Kasumi-1 (cell line): ENCODE results near the gene STXBP1.
A peak's percentile ranks its signal among the peaks of the same experiment; 100 is the strongest.
"Not testable (repeated sequence)": the region's sequence is repeated elsewhere in the genome, so short reads cannot be mapped to it uniquely, and the experiment has no call there.

Experiments used
- DNase-seq, 2 experiments: peaks; one replicate each; lab custom pipeline; 2025; lab: John Stamatoyannopoulos, UW

Gene STXBP1

GRCh38 chr9:127578627-127578951 lies 33.5 kb upstream of the STXBP1 start:
- DNase-seq, result peak in 1 of 2 experiments; percentile 80

GRCh38 chr9:127578952-127579853 lies 32.9 kb upstream of the STXBP1 start:
- DNase-seq, result peak; percentile 80 to 82

- no peak for DNase-seq
Measured at GRCh38 chr9:127580366-127580765, 31.7 kb upstream of the STXBP1 start.

GRCh38 chr9:127580879-127581475 lies 31.1 kb upstream of the STXBP1 start:
- DNase-seq, result no peak

GRCh38 chr9:127584474-127584805 lies 27.6 kb upstream of the STXBP1 start:
- not testable (repeated sequence) for DNase-seq

GRCh38 chr9:127585161-127585819 lies 26.8 kb upstream of the STXBP1 start:
- DNase-seq, result no peak

- no peak for DNase-seq
Measured at GRCh38 chr9:127586096-127586495, 26.0 kb upstream of the STXBP1 start.

GRCh38 chr9:127586537-127586936 lies 25.5 kb upstream of the STXBP1 start:
- DNase-seq, result peak; percentile 55 to 75

GRCh38 chr9:127587966-127588365 lies 24.1 kb upstream of the STXBP1 start:
- no peak for DNase-seq

GRCh38 chr9:127588740-127589506 lies 23.2 kb upstream of the STXBP1 start:
- DNase-seq, result peak in 1 of 2 experiments; percentile 8

GRCh38 chr9:127589955-127590370 lies 22.1 kb upstream of the STXBP1 start:
- DNase-seq, result peak; percentile 19 to 45

GRCh38 chr9:127595611-127596010 lies 16.5 kb upstream of the STXBP1 start:
- peak; percentile 62 to 66 for DNase-seq

- DNase-seq, result no peak
Measured at GRCh38 chr9:127598839-127599549, 13.1 kb upstream of the STXBP1 start.

GRCh38 chr9:127599550-127599891 lies 12.6 kb upstream of the STXBP1 start:
- no peak for DNase-seq

GRCh38 chr9:127603226-127603625 lies 8.9 kb upstream of the STXBP1 start:
- no peak for DNase-seq

GRCh38 chr9:127606043-127606442 lies 6.0 kb upstream of the STXBP1 start:
- DNase-seq, result no peak

GRCh38 chr9:127608104-127608966 lies 3.7 kb upstream of the STXBP1 start:
- DNase-seq, result no peak

GRCh38 chr9:127611603-127611898 lies 526 bp upstream of the STXBP1 start:
- DNase-seq, result no peak

GRCh38 chr9:127612939-127613582 lies 984 bp downstream of the STXBP1 start:
- DNase-seq, result no peak

GRCh38 chr9:127613583-127613954 lies 1.5 kb downstream of the STXBP1 start:
- no peak for DNase-seq

- DNase-seq, result no peak
Measured at GRCh38 chr9:127614961-127615360, 2.9 kb downstream of the STXBP1 start.
